Right lung (tissue), 10 donors: Measurements from ENCODE around the gene RFTN1. TPM values are rescaled to one million over a fixed set of nuclear protein-coding genes. Genes with fewer than 3 reads are reported as not detected.

Source experiments
- DNase-seq, 2 donors: peaks; one replicate each; pipeline ENCODE4 v3.0.0-alpha.2; 2013
- long read RNA-seq, 8 donors: transcript quantifications; one replicate each; lab custom pipeline, GENCODE V29; 2026
- polyA plus RNA-seq, 5 donors: library from polyadenylated mRNA; unstranded; fragments of 120-200 nt; gene quantifications; one replicate each; pipeline versions ENCODE4 v1.2.1 to v1.2.3, GENCODE V29; 2013; ENCODE audit warnings: inconsistent platforms in 1 of 5, low replicate concordance in 1 of 5; ENCODE audit not compliant: insufficient read length in 5 of 5, insufficient read depth in 1 of 5

The RFTN1 gene, protein sequence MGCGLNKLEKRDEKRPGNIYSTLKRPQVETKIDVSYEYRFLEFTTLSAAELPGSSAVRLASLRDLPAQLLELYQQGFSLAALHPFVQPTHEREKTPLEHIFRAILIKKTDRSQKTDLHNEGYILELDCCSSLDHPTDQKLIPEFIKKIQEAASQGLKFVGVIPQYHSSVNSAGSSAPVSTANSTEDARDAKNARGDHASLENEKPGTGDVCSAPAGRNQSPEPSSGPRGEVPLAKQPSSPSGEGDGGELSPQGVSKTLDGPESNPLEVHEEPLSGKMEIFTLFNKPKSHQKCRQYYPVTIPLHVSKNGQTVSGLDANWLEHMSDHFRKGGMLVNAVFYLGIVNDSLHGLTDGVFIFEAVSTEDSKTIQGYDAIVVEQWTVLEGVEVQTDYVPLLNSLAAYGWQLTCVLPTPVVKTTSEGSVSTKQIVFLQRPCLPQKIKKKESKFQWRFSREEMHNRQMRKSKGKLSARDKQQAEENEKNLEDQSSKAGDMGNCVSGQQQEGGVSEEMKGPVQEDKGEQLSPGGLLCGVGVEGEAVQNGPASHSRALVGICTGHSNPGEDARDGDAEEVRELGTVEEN
- 10 to 100 TPM; 57.8 to 77.2 (median 65.3) TPM for polyA plus RNA-seq
- long read RNA-seq, donor 1, transcript RFTN1-201 (10 exons, 2,982 nt): major isoform, 20 of 34 reads
- long read RNA-seq, donor 1, partial matches to known transcripts: 14 of 34 reads
- long read RNA-seq, donor 1, other reads (novel, unspliced or antisense): 0 of 34 reads
- long read RNA-seq, donor 2, transcript RFTN1-201 (10 exons, 2,982 nt): major isoform, 10 of 10 reads
- long read RNA-seq, donor 2, partial matches to known transcripts: 0 of 10 reads
- long read RNA-seq, donor 2, other reads (novel, unspliced or antisense): 0 of 10 reads
- long read RNA-seq, donor 3, transcript RFTN1-201 (10 exons, 2,982 nt): major isoform, 14 of 21 reads
- long read RNA-seq, donor 3, partial matches to known transcripts: 7 of 21 reads
- long read RNA-seq, donor 3, other reads (novel, unspliced or antisense): 0 of 21 reads
- long read RNA-seq, donor 4, transcript RFTN1-201 (10 exons, 2,982 nt): major isoform, 6 of 6 reads
- long read RNA-seq, donor 4, partial matches to known transcripts: 0 of 6 reads
- long read RNA-seq, donor 4, other reads (novel, unspliced or antisense): 0 of 6 reads
- long read RNA-seq, donor 5, transcript RFTN1-201 (10 exons, 2,982 nt): major isoform, 9 of 14 reads
- long read RNA-seq, donor 5, partial matches to known transcripts: 5 of 14 reads
- long read RNA-seq, donor 5, other reads (novel, unspliced or antisense): 0 of 14 reads
- long read RNA-seq, donor 6, transcript RFTN1-201 (10 exons, 2,982 nt): major isoform, 14 of 14 reads
- long read RNA-seq, donor 6, partial matches to known transcripts: 0 of 14 reads
- long read RNA-seq, donor 6, other reads (novel, unspliced or antisense): 0 of 14 reads
- long read RNA-seq, donor 7, transcript RFTN1-201 (10 exons, 2,982 nt): major isoform, 11 of 11 reads
- long read RNA-seq, donor 7, partial matches to known transcripts: 0 of 11 reads
- long read RNA-seq, donor 7, other reads (novel, unspliced or antisense): 0 of 11 reads
- long read RNA-seq, donor 8, transcript RFTN1-201 (10 exons, 2,982 nt): major isoform, 7 of 7 reads
- long read RNA-seq, donor 8, partial matches to known transcripts: 0 of 7 reads
- long read RNA-seq, donor 8, other reads (novel, unspliced or antisense): 0 of 7 reads

- peak; percentile 53 to 57 for DNase-seq
These were observed at the start of gene RFTN1 for GRCh38 chr3:16513141-16514020. Gene RFTN1 (minus strand): TSS chr3:16513699. CDS start chr3:16493869, 19,830 bp downstream.

DNA sequence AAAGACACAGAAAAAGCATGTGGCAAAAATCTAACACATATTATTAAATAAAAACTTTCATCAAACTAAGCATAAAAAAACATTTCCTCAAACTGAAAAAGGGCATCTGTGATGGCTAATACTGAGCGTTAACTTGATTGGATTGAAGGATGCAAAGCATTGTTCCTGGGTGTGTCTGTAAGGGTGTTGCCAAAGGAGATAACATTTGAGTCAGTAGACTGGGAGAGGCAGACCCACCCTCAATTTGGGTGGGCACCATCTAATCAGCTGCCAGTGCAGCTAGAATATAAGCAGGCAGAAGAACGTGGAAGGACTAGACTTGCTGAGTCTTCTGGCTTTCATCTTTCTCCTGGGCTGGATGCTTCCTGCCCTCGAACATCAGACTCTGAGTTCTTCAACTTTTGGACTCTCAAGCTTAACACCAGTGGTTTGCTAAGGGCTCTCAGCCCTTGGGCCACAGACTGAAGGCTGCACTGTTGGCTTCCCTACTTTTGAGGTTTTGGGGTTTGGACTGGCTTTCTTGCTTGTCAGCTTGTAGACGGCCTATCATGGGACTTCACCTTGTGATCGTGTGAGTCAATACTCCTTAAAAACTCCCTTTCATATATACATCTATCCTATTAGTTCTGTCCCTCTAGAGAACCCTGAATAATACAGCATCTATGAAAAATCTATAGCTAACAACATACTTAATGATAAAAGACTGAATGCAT is 46.3 kb upstream of the RFTN1 start:
- DNase-seq: no peak

- no peak for DNase-seq
These were observed 40.6 kb upstream of the RFTN1 start for GRCh38 chr3:16554126-16554525.

DNA sequence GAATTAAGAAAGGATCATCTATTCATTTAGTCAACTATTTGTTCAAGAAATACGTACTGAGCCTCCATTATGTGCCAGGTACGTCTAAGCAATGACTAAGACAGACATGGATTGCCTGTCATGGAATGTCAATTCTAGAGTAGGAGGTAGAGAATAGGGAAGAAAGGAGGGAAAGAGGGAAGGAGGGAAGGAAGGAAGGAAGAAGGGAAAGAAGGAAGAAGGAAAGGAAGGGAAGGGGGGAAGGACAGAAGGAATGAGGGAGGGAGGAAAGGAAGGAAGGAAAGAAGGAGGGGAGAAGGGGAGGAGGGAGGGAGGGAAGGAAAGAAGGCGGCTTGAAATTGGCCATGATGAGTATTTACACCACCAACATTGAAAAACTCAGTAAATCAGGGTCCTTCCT is 39.3 kb upstream of the RFTN1 start:
- no peak for DNase-seq

- no peak for DNase-seq
These were observed 38.0 kb upstream of the RFTN1 start for GRCh38 chr3:16551342-16551976.

- DNase-seq: peak; percentile 75 to 86
These were observed 37.3 kb upstream of the RFTN1 start for GRCh38 chr3:16550676-16551341.

DNA sequence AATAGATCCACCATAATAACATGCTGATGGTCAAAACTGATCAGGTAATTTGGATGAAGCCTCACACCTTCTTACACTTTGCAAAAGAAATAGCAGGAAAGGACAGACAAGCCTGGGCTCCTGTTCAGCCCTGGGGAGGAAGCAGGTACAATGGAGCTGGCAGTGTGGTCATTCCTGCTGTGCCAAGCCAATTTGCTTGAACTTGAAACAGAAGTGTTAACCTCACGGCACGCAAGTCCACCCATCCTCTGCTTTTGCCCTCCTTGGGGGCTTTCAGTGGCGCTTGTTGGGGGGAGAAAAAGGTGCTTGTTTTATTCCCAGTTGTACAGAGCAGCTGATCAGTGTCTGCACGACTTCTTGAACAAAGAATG is 36.8 kb upstream of the RFTN1 start:
- DNase-seq: no peak

- no peak for DNase-seq
These were observed 35.2 kb upstream of the RFTN1 start for GRCh38 chr3:16548721-16549120.

DNA sequence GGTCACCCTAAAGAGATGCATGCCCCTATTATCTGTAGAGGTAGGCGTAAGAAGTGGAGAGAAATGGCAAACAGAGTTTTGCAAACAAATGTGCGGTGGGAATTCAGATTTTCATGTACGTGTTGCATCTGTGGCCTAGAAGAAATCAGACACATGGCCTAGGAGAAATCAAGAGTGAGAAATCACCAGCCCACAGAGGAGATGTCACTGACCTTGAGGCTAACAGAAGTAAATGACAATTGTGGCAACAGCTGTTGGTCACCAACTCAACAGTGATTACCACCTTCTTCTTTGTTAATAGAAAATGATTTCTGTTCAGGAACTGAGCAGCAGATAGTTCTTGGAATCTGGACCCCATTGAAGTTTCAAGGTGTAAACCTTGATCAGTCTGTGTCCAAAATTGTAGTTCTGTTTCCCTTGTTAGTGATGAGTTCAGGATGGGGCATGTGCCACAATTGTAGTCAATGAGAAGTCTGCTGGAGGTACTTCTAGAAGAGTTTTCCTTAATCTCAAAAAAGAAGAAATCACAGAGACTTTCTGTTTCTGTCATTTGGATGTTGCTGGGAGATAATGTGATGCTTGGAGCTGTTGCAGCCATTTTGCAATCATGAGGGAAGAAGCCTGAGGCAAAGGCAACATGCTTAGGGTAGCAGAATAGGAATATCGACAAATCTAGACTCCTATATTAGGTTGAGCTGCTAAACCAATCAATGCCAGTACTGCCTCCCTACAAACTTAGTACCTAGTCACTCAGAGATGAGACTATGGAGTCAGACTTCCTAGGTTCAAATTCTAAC is 34.3 kb upstream of the RFTN1 start:
- no peak for DNase-seq

DNA sequence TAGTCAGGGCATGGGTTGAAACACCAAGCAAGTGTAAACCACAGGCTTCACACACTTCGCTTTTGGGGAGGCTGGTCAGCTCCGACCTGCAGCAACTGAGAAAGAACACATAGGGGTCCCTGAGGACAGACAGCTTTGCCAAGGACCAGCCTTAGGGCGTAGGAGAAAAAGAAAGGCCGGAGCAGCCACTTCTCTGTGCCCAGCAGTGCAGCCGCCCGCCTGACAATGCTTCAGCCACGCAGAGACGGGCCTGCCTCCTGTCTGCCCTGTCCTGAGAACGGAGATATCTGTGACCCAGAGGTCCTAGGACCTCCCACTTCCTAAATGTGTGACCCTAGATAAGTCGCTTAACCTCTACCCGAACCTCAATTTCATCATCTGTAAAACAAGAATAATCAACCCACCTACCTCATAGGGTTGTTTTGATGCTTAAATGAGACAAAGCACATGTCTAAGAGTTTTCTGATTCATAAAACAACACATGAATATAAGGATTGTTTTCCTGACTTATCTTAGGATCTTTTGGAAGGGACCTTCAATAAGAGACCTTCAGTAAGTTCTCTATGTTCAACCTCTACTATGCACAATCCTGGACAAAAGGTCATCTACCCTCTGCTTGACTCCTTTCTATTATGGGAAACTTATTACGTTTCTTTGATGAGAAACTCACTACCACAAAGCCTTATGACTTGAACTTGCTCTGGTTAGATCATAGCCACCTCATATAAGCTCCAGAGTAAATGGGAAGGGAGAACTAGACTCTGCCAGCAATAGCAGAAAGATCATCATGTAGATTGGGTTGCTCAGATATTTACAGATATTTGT is 32.9 kb upstream of the RFTN1 start:
- DNase-seq: no peak

DNA sequence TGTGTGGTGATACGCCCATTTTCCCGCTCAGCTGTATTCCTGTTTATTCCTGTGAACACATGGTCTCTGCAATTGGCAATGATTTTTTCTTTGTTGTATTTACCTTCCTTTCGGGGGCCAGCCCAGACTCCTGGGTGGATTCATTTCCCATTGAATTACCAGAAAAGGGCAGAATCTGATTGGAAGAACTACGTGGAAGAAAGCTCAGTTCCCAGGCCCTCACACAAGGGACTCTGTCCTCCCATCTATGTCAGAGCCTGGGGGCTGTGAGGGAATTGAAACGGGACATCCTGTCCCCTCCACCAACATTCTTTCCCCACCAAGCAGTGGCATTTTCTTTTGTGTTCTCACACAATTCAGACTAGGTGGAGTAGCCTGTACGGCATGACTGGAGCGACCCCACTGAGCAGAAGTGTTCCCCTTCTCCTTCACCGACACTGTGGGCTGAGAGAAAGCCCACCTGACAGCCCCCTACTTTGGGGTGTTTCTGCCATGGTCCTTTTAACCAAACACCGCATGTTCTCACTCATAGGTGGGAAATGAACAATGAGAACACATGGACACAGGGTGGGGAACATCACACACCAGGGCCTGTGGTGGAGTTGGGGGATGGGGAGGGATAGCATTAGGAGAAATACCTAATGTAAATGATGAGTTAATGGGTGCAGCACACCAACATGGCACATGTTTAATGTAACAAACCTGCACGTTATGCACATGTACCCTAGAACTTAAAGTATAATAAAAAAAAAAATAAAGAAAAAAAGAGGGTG is 32.1 kb upstream of the RFTN1 start:
- no peak for DNase-seq

GRCh38 chr3:16543242-16543864 is 29.9 kb upstream of the RFTN1 start:
- DNase-seq: no peak

GRCh38 chr3:16538507-16538906 is 25.0 kb upstream of the RFTN1 start:
- DNase-seq: no peak

DNA sequence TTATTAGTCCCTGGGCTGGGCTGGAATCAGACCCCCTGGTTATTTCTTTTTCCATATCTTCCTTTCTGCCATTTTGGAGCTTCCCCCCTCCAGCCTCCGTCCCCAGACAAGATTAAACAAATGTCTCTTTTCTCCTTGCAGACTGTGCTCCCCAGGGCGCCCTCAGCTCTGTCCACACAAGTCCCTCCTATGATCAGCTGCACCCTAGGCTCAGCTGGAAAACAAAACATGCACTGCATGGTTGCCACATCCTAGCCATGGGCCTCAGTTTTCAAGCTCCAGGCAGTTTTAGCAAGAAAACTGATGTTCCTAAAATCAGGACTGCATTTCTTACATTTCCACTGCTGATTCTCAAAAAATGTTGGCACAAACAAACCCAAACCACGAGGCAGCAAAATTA is 23.5 kb upstream of the RFTN1 start:
- DNase-seq: no peak

DNA sequence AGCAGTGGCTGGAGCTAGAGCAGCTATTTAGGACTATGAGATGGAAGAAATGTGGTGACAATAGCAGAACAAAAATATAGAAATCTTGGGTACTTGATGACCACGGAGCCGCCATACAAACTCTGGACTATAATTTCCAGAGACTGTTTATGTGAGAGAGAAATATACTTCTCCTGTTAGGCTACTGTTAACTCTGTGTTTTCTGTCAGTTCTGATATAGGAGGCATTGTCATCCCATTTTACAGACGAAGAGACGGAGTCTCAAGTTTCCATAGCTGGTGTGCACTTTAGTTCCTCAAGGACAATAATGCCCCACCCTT is 22.8 kb upstream of the RFTN1 start:
- no peak for DNase-seq
